ENCODE data around the gene ZNF300. TPM values are rescaled to one million over a fixed set of nuclear protein-coding genes. Genes with fewer than 3 reads are reported as not detected.

The ZNF300 gene
- total and polyA plus RNA-seq, 2 of the 13 experiments (the other 11 are each of a cell fraction or from before 2014, with no cell fraction given): 2.7 to 6.8 TPM

DNA sequence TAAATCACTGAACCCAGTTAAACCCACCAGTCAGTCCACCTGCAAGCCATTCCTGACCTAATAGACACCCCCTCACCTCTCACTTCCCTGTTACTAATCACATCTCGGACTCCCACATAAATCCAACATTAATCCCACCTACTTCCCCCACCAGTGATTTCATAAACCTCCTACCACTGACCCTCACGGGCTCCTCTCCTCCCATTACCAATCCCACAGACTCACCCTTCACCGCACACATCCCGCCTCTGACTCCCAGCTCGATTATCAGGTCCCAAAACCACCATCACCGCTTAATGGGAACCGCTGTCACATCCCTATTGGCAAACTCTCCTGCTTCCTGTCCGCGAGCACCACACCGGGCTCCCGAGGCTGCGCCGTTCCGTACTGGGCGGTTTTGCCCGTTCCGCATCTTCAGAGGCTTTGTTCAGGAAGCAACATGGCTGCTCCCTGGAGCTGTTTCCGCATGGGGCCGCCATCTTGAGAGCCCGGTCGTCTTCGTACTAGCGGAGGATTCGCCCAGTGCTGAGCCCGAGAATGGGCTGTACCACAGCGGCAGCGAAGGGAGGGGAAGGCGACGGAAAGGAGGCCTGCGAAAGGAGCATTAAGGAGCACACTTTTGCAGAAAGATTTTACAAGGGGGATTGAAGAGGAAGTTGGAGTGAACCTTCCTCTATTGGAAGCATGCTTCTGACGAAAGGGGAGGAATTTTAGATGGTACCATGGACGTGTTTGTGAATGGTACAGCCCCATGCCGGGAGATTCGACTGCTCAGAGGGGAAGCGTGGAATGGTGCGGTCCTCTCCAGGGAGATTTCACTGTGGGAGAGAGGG, at the start of gene ZNF300 (continued):
- TF ChIP-seq, protein P1, sequence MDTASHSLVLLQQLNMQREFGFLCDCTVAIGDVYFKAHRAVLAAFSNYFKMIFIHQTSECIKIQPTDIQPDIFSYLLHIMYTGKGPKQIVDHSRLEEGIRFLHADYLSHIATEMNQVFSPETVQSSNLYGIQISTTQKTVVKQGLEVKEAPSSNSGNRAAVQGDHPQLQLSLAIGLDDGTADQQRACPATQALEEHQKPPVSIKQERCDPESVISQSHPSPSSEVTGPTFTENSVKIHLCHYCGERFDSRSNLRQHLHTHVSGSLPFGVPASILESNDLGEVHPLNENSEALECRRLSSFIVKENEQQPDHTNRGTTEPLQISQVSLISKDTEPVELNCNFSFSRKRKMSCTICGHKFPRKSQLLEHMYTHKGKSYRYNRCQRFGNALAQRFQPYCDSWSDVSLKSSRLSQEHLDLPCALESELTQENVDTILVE (CRISPR knock-in tag; IDR thresholded peaks at IDR 0.05): no peak
- no peak for TF ChIP-seq SNAPC2 (CRISPR knock-in tag; IDR thresholded peaks at IDR 0.05)
- TF ChIP-seq KAT8 (CRISPR knock-in tag; IDR thresholded peaks at IDR 0.05): peak; percentile 90
- TF ChIP-seq MEIS1 (CRISPR knock-in tag; IDR thresholded peaks at IDR 0.05; ENCODE audit: borderline replicate concordance): no peak
- TF ChIP-seq, protein P2, sequence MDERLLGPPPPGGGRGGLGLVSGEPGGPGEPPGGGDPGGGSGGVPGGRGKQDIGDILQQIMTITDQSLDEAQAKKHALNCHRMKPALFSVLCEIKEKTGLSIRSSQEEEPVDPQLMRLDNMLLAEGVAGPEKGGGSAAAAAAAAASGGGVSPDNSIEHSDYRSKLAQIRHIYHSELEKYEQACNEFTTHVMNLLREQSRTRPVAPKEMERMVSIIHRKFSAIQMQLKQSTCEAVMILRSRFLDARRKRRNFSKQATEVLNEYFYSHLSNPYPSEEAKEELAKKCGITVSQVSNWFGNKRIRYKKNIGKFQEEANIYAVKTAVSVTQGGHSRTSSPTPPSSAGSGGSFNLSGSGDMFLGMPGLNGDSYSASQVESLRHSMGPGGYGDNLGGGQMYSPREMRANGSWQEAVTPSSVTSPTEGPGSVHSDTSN (CRISPR knock-in tag; IDR thresholded peaks at IDR 0.05): no peak
- TF ChIP-seq SNRNP70 (IDR thresholded peaks at IDR 0.05; ENCODE audit: low read depth, low read length): no peak
- 0 out of 2 replicates have a peak, but pooled peaks have one; percentile 51 for TF ChIP-seq ZSCAN31 (CRISPR knock-in tag; IDR thresholded peaks at IDR 0.05; ENCODE audit: low read depth)
- TF ChIP-seq SATB2 (CRISPR knock-in tag; IDR thresholded peaks at IDR 0.05): no peak
- TF ChIP-seq, protein P3, sequence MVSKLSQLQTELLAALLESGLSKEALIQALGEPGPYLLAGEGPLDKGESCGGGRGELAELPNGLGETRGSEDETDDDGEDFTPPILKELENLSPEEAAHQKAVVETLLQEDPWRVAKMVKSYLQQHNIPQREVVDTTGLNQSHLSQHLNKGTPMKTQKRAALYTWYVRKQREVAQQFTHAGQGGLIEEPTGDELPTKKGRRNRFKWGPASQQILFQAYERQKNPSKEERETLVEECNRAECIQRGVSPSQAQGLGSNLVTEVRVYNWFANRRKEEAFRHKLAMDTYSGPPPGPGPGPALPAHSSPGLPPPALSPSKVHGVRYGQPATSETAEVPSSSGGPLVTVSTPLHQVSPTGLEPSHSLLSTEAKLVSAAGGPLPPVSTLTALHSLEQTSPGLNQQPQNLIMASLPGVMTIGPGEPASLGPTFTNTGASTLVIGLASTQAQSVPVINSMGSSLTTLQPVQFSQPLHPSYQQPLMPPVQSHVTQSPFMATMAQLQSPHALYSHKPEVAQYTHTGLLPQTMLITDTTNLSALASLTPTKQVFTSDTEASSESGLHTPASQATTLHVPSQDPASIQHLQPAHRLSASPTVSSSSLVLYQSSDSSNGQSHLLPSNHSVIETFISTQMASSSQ (IDR thresholded peaks at IDR 0.05; ENCODE audit: low read depth): no peak
- TF ChIP-seq, protein P3 (CRISPR knock-in tag; IDR thresholded peaks at IDR 0.05; ENCODE audit: borderline replicate concordance): no peak
- TF ChIP-seq MED13 (CRISPR knock-in tag; IDR thresholded peaks at IDR 0.05): 0 out of 2 replicates have a peak, but pooled peaks have one; percentile 18
- no peak for TF ChIP-seq RFX5 (IDR thresholded peaks at IDR 0.05; ENCODE audit: low read depth, low read length)
- peak; percentile 24; the same call in 1 of the 2 replicates for TF ChIP-seq NCOA1 (CRISPR knock-in tag; IDR thresholded peaks at IDR 0.05)
- peak; percentile 91 for TF ChIP-seq TFDP1 (CRISPR knock-in tag; IDR thresholded peaks at IDR 0.05; ENCODE audit: borderline replicate concordance)
- no peak for TF ChIP-seq SOX13 (IDR thresholded peaks at IDR 0.05)
- TF ChIP-seq SOX13 (CRISPR knock-in tag; conservative IDR thresholded peaks at IDR 0.05 in 1 of 2, IDR thresholded peaks at IDR 0.05 in 1 of 2): no peak
- TF ChIP-seq ZNF775 (CRISPR knock-in tag; IDR thresholded peaks at IDR 0.05; ENCODE audit: borderline replicate concordance): peak; percentile 64; the same call in 1 of the 2 replicates
- peak; percentile 86; the same call in 1 of the 2 replicates for TF ChIP-seq SRY (CRISPR knock-in tag; IDR thresholded peaks at IDR 0.05)
- peak; percentile 93 for TF ChIP-seq ZNF441 (CRISPR knock-in tag; IDR thresholded peaks at IDR 0.05; ENCODE audit: borderline replicate concordance)
- peak; percentile 24 for TF ChIP-seq PRPF4 (IDR thresholded peaks at IDR 0.05; ENCODE audit: low read depth, low read length, poor library complexity, severe bottlenecking)
- TF ChIP-seq, protein P4, sequence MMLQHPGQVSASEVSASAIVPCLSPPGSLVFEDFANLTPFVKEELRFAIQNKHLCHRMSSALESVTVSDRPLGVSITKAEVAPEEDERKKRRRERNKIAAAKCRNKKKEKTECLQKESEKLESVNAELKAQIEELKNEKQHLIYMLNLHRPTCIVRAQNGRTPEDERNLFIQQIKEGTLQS (CRISPR knock-in tag; IDR thresholded peaks at IDR 0.05): 0 out of 2 replicates have a peak, but pooled peaks have one; percentile 19
